ENCODE measurements around the gene SEC14L1. TPM values are rescaled to one million over a fixed set of nuclear protein-coding genes. Genes with fewer than 3 reads are reported as not detected.

SEC14L1 gene
- total and polyA plus RNA-seq, 2 experiments from 2014 or later, result 52.9 to 71.4 TPM

DNA sequence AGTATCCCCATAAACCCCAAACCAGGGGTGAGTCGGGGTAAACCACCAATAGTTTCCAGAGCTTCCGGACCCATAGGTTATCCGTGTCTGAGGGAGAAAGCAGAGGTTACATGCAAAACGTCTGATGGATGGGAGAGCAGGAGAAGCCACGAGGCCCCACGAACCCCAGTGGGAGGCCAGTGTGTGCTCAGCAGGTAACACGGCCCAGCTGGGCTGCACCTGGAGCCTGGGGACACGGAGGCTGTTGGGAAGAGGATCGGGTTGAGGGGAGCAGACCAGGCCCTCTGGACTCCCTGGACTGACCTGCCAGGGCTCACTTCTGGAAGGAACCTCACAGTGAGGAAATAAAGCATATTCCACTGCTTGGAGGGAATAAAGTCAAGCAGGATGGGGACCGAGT lies 78.1 kb downstream of the SEC14L1 start:
- Histone ChIP-seq H3K9me2 (replicated peaks; ENCODE audit: insufficient read depth) (no peaks in the 10 kb centered on the region), H3K4me2 (no peak overlapping the region), H3K4me1 (ENCODE audit: insufficient read depth) (no peaks in the 10 kb centered on the region), H3K79me2 (no peaks in the 10 kb centered on the region), H3K36me3 (replicated peaks; ENCODE audit: insufficient read depth, low read depth) (no peaks in the 10 kb centered on the region), H3K27me3 (no peaks in the 10 kb centered on the region), H2AFZ (no peak overlapping the region), H4K20me1 (ENCODE audit: insufficient read depth, poor library complexity, severe bottlenecking) (no peaks in the 10 kb centered on the region), H3K27ac (no peak overlapping the region), H3K4me3 (no peak overlapping the region), H3K9me3 (ENCODE audit: low read depth) (no peaks in the 10 kb centered on the region)
- WGBS (ENCODE audit: low lambda C conversion rate, missing lambda C conversion rate), result 94% methylated on average over 10 of the region's 10 CpGs
- DNase-seq (ENCODE audit: low spot score), result no peak
- no peak for TF ChIP-seq EZH2 (IDR thresholded peaks at IDR 0.05; ENCODE audit: borderline replicate concordance)
- no peak for TF ChIP-seq CTCF (IDR thresholded peaks at IDR 0.05; ENCODE audit: poor library complexity)
- no peak for TF ChIP-seq EZH2phosphoT487 (IDR thresholded peaks at IDR 0.05; ENCODE audit: low read depth, severe bottlenecking, unreplicated experiment)

DNA sequence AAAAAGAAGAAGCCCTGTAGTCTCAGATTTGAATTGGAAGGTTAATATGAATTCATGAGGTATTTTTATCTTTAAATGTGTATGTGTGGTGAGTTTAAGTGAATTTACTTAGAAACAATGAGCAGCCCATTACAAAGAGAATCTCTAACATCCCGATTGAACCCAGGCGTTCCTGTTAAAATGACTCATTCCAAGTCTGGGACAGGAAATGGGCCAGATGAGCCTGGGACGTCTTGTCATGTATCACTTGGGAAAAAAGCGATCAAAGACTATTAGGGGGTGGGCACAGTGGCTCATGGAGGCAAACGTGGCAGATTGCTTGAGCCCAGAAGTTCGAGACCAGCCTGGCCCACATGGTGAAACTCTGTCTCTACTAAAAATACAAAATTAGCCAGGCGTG lies 81.6 kb downstream of the SEC14L1 start:
- Histone ChIP-seq H3K27ac (no peak overlapping the region), H3K4me2 (no peak overlapping the region), H2AFZ (no peak overlapping the region), H3K27me3 (no peaks in the 10 kb centered on the region), H3K9me3 (ENCODE audit: low read depth) (no peaks in the 10 kb centered on the region), H3K9me2 (replicated peaks; ENCODE audit: insufficient read depth) (no peaks in the 10 kb centered on the region), H3K79me2 (no peaks in the 10 kb centered on the region), H3K36me3 (replicated peaks; ENCODE audit: insufficient read depth, low read depth) (no peaks in the 10 kb centered on the region), H3K4me3 (no peak overlapping the region), H4K20me1 (ENCODE audit: insufficient read depth, poor library complexity, severe bottlenecking) (no peaks in the 10 kb centered on the region), H3K4me1 (ENCODE audit: insufficient read depth) (no peaks in the 10 kb centered on the region)
- 87% methylated on average over 7 of the region's 7 CpGs for WGBS (ENCODE audit: low lambda C conversion rate, missing lambda C conversion rate)
- TF ChIP-seq CTCF (IDR thresholded peaks at IDR 0.05; ENCODE audit: poor library complexity) (no peak), EZH2phosphoT487 (IDR thresholded peaks at IDR 0.05; ENCODE audit: low read depth, severe bottlenecking, unreplicated experiment) (no peak), EZH2 (IDR thresholded peaks at IDR 0.05; ENCODE audit: borderline replicate concordance) (no peak)
- DNase-seq (ENCODE audit: low spot score), result no peak

DNA sequence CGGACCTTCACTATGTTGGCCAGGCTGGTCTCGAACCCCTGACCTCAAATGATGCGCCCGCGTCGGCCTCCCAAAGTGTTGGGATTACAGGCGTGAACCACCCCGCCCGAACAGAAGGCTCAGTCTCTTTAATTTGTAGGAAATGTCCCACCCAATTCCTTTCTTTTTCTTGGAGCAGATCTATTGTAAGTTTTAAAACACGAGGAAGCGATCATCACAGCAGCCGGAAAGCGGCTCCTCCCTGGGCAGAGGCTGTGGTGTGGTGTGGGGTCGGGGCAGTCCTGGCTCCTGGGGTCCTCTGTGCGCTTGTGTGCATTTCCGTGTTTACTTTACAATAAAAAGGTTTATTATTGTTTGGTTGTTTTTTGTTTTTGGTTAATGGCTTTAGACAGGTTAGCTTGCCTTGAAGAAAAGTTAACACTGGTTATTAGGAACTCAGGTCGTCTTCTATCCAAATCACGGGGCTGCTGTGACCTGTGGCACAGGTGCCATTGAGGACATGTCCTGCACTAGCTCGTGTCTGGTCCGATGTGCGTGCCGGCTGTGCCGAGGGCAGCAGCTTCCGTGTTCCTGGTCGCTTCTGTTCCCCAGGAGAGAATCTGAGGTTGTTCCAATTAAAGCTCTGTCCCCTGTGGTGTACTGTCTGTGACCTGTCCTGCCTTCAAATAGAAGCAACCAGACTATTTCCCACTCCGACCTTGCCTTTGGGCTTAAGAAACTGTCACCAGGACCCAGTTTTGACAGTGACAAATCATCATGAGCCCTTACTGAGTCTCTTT lies 83.1 kb downstream of the SEC14L1 start:
- Histone ChIP-seq H3K27ac (no peak overlapping the region), H3K4me2 (no peak overlapping the region), H4K20me1 (ENCODE audit: insufficient read depth, poor library complexity, severe bottlenecking) (no peaks in the 10 kb centered on the region), H3K4me3 (no peak overlapping the region), H3K9me2 (replicated peaks; ENCODE audit: insufficient read depth) (no peaks in the 10 kb centered on the region), H3K9me3 (ENCODE audit: low read depth) (no peaks in the 10 kb centered on the region), H3K27me3 (no peaks in the 10 kb centered on the region), H2AFZ (no peak overlapping the region), H3K79me2 (no peaks in the 10 kb centered on the region), H3K36me3 (replicated peaks; ENCODE audit: insufficient read depth, low read depth) (no peaks in the 10 kb centered on the region), H3K4me1 (ENCODE audit: insufficient read depth) (no peaks in the 10 kb centered on the region)
- 94% methylated on average over 26 of the region's 26 CpGs for WGBS (ENCODE audit: low lambda C conversion rate, missing lambda C conversion rate)
- DNase-seq (ENCODE audit: low spot score), result no peak
- no peak for TF ChIP-seq CTCF (IDR thresholded peaks at IDR 0.05; ENCODE audit: poor library complexity)
- TF ChIP-seq EZH2phosphoT487 (IDR thresholded peaks at IDR 0.05; ENCODE audit: low read depth, severe bottlenecking, unreplicated experiment), result no peak
- TF ChIP-seq EZH2 (IDR thresholded peaks at IDR 0.05; ENCODE audit: borderline replicate concordance), result no peak

All from hepatocyte (in vitro differentiated cells).